Glomerular endothelial cell (primary cell): Measurements from ENCODE around the gene NEDD4L. TPM values are rescaled to one million over a fixed set of nuclear protein-coding genes. Genes with fewer than 3 reads are reported as not detected.

Experiments used
- DNase-seq: peaks from one replicate; pipeline ENCODE4 v3.0.0-alpha.2; 2011; ENCODE audit warnings: low read depth, low spot score; ENCODE audit errors: extremely low read depth
- total RNA-seq: library from RNA; depleted of rRNA; stranded (reverse); fragments of >200 nt; gene quantifications from 2 replicates; pipeline ENCODE4 v1.2.3, GENCODE V29; 2015

NEDD4L gene
- total RNA-seq, 1 donor from 2014 or later: 63.9 TPM

DNA sequence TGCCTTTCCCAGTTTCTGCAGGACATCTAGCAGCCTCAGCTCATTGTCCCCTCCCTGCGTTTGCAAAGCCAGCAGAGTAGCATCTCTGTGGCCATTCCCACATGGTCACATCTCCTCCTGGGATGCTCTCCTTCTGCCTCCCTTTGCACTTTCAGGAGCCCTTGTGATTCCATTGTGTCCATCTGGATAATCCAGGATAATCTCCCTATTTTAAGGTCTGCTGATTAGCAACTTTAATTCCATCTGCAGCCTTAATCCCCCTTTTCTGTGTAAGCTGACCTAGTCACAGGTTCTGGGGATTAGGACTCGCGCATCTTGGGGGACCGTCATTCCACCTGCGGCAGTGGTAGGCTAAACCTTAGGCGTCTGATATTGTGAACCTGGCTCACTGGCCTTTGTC is 70.7 kb downstream of the NEDD4L start:
- DNase-seq: no peak

- no peak for DNase-seq
Observed at GRCh38 chr18:58116818-58117217, 72.8 kb downstream of the NEDD4L start.

DNA sequence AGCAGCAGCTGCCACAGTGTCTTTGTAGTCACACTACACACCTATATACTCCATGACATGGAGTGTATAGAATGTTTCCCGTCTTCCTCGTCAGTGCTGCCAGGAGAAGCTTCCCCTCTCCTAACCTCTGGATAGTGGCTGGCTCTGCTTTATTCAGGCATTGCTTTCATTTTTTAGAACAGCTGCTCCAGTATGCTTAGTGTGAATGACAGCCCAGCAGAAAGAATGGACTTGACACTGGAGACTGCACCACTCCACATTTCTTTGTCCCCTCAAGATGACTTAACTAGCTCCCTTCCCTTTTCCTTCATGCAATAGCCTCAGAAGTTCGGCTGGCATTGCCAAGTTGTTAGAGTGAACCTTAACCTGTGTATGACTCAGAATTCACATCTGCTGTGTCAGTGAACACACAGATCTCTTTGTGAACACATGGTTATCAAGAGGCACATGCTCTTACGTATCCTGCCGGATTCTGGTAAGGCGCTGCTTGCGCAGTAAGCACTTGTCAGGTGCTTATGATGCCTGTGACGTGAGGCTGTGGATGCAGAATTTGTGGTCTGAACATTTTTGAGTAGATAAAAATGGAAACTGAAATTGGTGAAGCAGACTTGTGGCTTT is 73.9 kb downstream of the NEDD4L start:
- no peak for DNase-seq

DNA sequence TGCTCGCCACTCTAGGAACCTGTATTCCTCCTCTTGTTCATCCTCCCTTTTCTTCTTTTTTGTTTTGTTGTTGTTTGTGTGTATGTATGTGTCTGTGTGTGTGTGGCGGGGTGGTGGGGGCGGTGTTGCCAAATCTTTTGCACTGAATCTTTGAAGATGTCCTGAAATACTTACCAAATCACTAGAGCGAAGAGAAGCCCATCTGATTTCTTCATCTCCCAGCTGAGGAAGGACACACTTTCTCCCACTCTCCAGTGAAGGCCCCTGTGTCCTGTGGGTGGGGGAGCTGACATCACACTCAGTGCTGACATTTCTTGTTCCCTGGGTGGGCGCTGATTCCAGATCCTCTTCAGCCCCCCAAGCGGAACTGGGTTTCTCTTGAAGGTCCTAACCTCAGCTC is 74.5 kb downstream of the NEDD4L start:
- DNase-seq: no peak

DNA sequence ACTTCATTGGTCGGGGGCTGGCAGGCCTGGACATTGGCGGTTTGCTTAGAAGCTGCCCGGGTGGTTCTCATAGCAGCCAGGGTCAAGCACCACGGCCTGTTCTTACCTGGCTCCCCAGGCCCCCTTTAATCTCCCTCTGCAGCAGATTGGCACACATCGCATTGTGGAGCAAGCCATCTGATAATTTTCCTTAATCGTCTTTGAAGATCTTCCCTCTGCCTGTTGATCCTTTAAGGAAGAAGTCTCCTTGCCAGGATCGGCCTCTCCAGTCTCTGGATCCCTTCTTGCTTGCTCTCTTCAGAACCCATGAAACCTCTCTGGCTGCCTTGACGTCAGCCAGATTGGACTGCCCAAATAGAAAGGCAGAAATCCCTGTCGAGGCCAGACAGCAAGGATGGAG is 75.8 kb downstream of the NEDD4L start:
- no peak for DNase-seq

GRCh38 chr18:58124475-58124874 is 80.4 kb downstream of the NEDD4L start:
- DNase-seq: no peak

GRCh38 chr18:58125183-58125582 is 81.2 kb downstream of the NEDD4L start:
- no peak for DNase-seq

DNA sequence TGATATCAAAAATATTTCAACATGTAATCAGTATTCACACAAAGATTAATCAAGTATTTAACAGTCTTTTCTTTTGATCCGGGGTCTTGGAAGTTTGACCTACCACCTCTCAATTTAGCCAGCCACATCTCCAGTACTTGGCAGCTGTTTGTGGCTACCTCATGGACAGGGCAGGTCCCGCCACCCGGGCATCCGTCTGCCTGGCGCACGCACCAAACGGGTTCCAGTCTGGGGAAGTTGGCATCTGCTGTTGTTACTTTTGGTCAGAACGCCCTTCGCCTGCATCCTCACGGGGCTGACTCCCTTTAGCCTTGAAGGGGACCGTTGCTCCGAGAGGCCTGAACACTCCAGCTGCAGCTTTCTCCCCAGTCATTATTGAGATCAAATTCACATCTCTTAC is 81.7 kb downstream of the NEDD4L start:
- DNase-seq: no peak

DNA sequence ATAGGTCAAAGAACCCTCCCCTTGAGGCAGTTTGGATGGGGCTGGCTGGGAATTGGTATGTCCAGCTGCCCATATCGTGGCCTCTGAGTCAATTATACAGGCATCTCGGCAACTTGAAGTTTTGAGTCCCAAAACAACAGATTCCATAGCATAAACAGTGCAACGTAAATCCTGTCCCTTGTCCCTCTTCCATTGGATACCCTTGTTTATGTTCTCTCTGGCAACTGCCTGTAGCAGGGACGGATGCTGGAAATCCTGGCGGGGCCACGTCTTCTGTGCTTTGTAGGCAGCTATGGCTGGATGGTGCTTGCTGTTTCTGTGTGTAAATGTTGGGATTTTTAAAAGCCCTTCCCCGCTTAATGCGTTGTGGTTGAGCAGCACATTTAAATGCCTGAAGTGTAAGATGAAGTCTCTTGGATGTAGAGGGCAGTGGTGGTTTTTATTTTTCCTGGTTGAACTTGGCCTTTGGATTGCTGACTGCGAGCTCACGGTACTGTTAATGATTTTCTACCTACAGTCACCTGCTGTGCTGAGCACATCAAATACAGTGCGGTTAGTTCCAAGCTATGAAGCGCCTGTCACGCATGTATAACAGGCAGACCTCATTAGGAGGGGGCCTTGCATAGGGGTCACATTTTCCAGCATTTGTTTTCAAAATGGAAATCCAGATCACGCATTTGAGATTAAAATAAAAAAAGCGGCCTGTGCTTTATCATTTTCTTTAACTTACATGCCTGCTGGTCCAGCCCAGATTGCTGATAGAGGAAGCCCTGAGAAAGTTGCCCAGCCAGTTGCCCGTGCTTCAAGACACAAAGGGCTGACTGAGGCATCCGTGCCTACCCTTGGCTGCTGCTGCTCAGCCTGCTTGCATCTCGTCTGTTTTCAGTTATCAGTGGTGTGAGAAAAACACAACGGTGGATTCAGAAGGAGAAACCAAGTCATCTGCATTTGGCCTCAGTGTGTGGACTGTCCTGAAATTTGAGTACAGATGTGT is 84.7 kb downstream of the NEDD4L start:
- DNase-seq: no peak

DNA sequence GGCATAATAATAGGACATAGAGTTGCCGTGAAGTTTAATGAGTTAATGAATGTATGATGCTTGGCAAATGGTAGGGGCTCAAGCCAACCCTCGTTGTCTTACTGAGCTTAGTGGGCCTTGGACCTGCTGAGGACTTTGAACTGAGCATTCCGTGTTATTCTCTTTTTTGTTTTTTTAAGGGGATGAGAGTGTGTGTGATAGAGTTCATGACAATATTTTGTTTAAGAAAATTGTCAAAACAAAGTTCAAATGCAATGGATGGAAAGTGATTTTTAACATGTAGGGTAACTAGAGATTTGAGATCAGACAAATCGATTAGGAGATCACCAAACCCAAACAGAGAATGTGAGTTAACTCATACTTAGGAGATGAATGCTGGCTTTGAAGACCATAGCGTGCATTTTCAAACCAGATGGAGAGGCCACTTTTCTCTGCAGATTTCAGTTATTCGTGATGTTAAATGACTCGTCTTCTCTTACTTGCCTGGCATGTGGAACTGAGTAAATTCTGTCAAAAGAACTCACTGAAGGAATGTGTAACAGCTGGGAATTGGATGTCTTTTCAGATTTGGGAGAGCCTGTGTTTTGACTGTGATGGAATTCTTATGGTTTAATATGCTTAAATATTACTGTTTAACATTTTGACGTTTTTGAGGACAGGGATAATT is 88.7 kb downstream of the NEDD4L start:
- no peak for DNase-seq

GRCh38 chr18:58135183-58135641 is 91.2 kb downstream of the NEDD4L start:
- no peak for DNase-seq

GRCh38 chr18:58135701-58136331 is 91.8 kb downstream of the NEDD4L start:
- DNase-seq: peak; percentile 50

DNA sequence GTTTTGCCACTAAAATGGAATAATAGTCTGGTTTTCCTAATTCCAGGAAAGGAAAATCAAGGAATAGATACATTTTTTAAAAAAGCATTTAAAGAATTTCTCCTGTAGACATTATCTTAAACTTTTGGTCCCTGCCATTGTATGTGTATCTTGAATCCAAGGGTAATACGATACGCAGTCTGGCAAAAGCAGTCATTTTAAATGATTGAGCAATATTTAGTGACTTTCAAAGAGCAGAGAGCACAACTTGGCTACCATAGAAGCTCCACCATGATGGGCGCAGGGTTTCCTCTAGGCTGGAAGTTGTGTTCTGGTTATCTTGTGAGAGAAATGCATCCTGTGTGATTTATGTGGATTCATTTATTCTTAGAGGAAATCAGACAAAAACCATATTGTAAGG is 92.9 kb downstream of the NEDD4L start:
- DNase-seq: no peak

GRCh38 chr18:58139459-58140386 is 95.7 kb downstream of the NEDD4L start:
- no peak for DNase-seq

DNA sequence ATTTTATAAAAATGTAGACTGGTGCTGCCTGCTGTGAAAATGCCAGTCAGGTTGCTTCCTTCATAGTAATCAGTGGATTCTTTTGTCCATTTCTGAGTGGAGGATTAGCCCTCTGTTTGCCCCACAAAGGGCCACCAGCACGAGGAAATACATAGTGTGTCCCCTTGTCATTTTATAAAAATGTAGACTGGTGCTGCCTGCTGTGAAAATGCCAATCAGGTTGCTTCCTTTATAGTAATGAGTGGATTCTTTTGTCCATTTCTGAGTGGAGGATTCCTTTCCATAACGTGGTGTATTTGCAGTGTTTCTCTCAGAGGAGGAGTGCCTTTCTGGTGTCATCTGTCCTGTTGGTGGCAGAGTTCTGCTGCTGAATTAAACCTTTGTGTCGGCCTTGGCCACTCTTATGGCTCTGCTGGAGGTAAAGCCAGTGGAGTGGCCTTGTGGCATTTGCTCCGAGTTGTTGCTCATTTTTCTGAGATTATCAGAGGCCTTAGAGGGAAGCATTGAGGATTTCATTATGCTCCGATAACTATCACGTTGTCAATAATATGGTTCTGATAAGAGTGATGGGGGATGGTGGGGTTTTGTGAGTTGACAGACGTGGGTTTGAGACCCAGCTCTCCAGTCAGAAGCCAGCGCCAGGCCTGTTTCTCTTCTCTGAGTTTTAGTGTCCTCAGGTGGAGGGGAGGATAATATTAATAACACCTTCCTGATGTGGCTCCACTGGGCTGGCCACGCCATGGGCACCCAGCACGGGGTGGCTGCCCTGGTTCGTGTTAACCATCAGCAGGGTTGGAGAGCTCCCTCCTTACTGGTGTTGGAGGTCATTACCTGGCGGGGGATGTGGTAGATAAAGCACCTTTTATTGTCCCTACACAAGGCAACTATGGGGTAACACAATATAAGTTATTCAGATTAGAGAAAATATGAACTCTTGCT is 96.6 kb downstream of the NEDD4L start:
- DNase-seq: no peak

DNA sequence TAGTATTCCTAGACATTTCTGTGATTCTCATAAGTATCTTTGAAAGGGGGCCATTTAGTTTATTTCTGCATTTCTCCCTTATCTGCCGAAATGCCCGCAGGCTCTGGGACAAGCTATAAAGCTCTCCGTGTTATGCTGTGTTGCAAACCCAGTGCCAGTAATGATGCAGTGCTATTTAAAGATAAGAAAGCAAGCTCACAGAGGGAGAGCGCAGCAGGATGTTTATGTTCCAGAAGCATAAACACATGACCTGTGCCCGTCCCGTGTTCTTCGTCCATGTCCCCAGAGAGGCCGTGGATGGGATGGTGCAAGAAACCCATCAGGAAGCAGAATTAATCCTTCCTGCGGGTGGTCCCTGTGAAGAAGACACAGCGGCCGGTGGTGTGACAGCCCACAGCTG is 99.4 kb downstream of the NEDD4L start:
- no peak for DNase-seq

GRCh38 chr18:58144106-58144505 is 100.1 kb downstream of the NEDD4L start:
- no peak for DNase-seq

DNA sequence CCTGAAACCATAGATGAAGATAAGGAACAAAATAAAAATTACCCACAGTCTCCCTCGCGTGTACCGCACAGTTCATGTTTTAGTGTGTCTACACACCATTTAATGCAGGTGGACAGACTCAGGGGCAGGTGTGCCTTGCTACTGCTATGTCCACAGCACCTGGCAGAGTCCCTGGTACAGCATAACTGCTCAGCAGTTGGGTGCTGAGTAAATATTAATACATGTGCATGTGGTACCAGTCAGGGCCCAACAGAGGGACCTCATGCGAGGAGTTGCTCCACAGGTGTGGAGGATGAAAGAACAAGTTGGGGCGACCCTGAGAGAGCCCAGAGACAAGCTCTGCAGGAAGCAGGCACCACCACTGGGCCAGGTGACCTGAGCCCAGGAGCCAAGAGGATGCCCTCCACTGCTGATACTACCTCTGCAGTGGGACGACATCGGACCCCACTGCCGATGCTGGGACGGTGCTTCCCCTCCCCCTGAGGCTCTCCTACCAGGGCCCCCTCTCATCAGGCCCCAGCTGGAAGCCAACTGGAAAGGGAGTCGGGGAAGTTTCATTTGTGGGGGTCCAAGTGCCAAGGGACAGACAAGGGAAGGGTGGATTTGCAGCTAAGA is 100.8 kb downstream of the NEDD4L start:
- no peak for DNase-seq
